Left ventricle myocardium superior (tissue), 1 donor: ENCODE results near the gene SIRT7. TPM values are rescaled to one million over a fixed set of nuclear protein-coding genes. Genes with fewer than 3 reads are reported as not detected.
A peak's percentile ranks its signal among the peaks of the same experiment; 100 is the strongest.

Experiments
- ATAC-seq: fragments of 200-7000 bp; cut with Tn5 transposase; one replicate; pipeline ENCODE4 v1.9.1; 2020; ENCODE audit warnings: mild to moderate bottlenecking, moderate library complexity
- DNase-seq: peaks from one replicate; pipeline ENCODE4 v3.0.0-alpha.2; 2020
- intact Hi-C: fragments of 100-400 bp; cut with micrococcal nuclease; formaldehyde crosslinking; loops from one replicate; pipeline ENCODE4 v1.11.0; 2022
- total RNA-seq: library from RNA; stranded (reverse); fragmentation: NEBNext Ultra II Directional; extraction: Animal tissue kit (Norgen Biotek cat#: 25700); gene quantifications from one replicate; pipeline ENCODE4 v1.2.1, GENCODE V29; 2021
- donor health status: DM: no; HTN: yes; CAD: no; lungs with severe emphysema.

The SIRT7 gene
- total RNA-seq, 1 donor from 2014 or later: 6.3 TPM

DNA sequence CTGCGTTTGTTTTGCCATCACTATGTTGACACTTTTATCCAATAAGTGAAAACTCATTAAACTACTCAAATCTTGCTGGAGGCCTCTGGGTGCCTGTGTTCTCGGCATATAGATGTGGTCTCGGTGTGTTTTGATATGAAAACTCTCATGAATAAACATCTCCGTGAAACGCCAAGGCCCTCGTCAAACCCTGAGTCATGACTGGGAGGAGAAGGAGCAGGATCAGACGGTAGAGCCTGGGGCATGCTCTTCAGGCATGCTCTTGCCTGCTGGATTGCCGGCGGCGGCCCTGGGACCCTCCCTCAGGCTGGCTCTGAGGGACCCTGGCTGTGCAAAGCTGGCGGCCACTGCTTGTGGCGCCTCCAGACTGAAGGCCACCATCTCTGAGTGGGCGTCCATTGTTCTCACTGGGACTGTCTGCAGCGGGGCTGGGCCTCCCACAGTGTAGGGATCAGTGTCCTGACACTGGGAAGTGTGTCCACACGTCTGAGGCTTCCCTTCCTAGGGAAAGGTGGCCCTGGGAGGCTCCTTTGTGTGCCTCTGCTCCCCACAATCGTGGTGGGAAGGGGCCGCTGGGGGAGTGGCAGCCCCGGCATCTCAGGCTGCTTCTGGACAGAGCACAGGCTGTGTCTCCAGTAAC, 17.7 kb downstream of the SIRT7 start:
- ATAC-seq (no peak), DNase-seq (no peak)
- intact Hi-C loops: no loop called here

DNA sequence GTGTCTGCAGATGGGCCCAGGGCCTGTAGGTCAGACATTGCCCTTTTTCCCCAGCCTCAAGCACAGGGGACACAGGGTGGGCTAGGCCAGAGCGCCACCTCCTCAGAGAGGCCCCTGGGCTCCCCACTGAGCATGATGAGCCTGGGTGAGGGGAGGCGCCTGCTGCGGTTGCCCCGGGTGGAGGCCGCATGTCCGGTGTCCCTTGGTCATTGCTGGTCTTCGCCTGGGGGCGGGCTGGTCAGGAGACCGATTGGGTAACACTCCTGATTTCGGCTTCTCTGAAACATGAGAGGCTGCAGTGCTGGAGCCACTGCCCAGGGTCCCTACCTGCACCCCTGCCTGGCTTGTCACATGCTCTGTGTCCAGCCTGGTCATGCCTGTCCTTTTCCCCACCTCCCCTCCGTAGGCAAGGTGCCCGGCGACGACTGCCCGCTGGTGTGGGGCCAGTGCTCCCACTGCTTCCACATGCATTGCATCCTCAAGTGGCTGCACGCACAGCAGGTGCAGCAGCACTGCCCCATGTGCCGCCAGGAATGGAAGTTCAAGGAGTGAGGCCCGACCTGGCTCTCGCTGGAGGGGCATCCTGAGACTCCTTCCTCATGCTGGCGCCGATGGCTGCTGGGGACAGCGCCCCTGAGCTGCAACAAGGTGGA, 18.3 kb downstream of the SIRT7 start:
- ATAC-seq (no peak), DNase-seq (no peak)
- intact Hi-C loops: no loop called here

DNA sequence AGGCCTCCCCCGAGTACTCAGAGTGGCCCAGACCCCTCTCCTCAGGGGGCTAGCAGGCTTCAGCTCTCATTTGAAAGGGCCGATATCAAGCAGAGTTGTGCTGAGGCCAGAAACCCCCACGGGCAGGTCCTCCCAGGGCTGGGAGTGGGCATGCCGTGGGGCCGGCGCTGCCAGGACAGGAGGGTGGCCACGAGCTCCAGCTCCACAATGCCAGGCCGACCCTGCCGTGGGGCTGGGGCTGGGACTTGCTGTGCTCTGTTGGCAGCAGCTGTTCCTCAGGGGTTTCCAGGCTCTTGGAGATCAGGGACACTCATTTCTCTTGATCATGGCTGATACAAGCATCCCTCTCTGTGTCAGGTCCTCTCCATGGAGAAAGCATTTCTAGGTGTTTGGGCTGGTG, 19.1 kb downstream of the SIRT7 start:
- intact Hi-C loops: no loop called here
- DNase-seq (no peak), ATAC-seq (no peak)

DNA sequence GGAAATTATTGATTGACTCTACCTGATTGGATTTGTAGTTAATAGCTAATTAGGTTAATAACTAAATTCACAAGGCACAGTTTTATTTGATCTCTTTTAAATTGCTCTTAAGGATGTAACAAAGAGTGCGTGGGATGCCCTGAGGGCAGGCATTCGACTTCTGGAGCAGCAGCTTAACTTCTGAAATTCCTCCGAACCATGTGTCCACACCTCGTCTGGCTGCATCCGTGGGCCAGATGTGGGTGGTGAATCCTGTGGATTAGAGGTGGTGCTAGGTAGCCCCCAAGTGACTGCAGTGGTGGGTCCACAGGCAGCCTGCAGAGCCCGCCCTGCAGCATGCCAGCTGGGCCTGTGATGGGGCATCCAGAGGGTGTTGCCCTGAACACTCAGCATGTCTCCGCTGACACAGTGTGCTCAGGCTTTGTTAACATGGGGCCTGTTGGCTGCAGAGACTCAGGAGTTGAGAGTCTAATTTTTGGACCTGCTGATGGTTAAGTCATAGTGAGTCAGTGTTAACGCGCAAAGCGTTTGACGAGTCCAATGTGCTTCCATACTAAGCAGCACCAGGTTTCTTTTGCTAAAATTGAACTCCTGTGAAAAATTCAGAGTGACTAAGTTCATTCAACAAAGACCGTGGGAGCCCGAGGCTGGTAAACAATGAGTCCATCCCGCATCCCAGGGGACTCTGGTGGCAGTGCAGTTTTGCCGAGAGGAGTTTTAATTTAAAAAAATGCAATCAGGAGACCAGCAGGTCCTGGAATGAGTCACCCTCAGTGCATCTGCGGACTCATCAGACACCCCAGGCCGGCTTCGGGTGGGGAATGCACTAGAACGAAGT, 19.7 kb downstream of the SIRT7 start:
- intact Hi-C loops: no loop called here
- ATAC-seq (no peak), DNase-seq (no peak)

DNA sequence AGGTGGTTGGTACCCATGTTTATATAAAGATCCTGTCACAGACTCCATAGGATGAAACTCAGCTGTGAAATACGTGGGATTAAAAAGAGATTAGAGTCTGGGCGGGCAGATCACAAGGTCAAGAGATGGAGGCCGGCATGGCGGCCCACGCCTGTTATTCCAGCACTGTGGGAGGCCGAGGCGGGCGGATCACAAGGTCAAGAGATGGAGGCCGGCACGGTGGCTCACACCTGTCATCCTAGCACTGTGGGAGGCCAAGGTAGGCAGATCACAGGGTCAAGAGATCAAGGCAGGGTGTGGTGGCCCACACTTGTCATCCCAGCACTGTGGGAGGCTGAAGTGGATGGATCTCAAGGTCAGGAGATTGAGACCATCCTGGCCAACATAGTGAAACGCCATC, 22.6 kb downstream of the SIRT7 start:
- intact Hi-C loops: no loop called here
- no peak for DNase-seq

DNA sequence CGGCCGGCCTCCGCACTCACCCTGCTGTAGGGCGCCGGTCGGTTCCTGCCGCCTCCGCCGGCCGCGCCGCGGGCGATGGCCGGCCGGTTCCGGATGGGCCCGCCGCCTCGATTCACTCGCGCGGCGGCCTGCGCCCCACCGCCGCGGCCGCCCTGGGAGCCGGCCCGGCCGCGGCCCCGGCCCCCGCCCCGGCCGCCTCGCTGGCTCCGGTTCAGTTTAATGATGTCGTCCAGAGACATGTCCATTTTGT, 26.7 kb downstream of the SIRT7 start:
- intact Hi-C loops: no loop called here
- no peak for ATAC-seq
- DNase-seq: no peak

More for the DNA sequence above, 22.6 kb downstream of the SIRT7 start:
- no peak for ATAC-seq

DNA sequence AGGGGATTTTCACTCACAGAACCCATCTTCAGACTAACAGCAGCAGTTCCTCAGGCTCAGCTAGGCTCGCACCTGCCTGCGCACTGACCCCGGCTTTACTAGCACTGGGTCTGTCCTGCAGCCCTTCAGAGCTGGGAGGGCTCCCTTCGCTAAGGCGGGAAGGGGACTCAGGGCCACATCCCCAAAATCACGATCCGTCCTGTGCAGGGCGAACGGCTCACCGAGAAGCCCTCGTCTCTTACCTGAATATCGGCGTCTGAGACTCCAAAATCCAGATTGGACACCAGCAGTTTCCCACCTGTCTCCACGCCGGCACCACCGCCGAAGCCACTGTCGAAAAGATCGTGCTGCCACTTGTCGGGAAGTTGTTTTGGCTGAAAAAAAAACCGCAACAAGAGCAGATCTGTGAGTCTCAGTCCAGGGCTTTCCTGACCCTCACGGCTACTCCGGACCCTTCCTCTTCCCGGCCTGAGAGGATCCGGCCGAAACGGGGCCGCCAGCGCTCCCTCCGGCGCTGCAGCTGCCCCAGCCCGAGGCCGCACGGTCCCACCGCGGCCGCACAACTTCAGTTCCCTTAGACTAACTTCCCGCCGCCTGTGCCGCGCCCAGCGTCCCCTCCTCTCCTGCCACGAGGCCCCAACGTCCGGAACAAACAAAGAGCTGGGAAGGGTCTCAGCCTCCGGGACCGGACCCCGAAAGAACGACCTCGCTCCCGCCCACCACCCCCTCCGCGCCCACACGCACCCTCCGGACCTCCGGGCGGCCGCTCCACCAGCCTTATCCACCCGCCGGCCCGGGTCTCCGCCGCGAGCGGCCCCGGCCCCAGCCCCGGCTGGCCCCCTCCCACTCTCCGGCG, 27.3 kb downstream of the SIRT7 start:
- intact Hi-C loops: no loop called here
- ATAC-seq (no peak), DNase-seq (no peak)

DNA sequence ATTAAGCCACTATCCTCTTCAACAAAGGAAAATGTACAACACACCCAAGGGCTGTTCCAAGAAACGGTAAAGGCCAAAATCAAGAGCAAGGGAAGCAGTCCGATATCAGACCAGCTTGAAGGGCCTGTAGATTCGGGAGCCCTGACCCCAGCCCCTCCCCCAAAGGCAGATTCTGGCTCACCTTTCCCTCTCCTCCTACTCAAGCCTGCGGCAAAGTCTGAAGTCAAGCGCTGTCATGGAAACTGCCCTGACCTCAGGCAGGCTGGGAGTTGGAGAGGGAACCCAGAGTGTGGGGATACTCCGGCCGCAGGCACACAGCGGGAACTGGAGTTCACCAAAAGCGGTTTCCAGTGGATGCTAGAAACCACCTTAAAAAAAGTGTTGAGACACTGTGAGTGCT, 28.4 kb downstream of the SIRT7 start:
- no peak for ATAC-seq
- intact Hi-C loops: no loop called here
- DNase-seq: no peak

DNA sequence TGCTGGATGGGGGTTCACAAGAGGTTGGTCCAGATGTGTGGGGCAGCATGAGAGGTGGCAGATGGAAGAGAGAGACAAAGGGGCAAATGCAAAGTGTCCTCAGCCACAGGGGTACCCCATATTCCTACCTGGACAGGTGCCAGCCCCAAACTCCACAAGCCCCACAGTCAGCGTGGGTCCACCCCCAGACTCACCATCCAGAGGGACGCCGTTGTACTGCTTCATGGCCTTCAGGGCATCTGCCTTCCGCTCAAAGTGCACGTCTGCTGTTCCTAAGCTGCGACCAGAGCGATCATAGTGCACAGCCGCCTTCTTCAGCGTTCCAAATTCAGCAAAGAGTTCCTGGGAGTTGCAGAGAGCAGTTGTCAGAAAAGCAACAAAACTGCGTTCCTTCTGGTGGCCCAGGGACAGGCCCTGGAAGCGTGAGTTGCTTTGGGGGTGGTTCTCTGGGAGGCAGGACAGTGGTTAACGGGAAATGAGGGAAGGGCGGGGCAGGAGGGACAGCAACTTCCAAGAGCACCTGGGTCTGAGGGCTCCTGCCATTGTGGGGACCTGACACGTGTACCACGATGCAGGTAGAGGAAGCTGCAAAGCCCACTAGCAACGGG, 28.9 kb downstream of the SIRT7 start:
- ATAC-seq (no peak), DNase-seq (no peak)
- intact Hi-C loops: no loop called here

DNA sequence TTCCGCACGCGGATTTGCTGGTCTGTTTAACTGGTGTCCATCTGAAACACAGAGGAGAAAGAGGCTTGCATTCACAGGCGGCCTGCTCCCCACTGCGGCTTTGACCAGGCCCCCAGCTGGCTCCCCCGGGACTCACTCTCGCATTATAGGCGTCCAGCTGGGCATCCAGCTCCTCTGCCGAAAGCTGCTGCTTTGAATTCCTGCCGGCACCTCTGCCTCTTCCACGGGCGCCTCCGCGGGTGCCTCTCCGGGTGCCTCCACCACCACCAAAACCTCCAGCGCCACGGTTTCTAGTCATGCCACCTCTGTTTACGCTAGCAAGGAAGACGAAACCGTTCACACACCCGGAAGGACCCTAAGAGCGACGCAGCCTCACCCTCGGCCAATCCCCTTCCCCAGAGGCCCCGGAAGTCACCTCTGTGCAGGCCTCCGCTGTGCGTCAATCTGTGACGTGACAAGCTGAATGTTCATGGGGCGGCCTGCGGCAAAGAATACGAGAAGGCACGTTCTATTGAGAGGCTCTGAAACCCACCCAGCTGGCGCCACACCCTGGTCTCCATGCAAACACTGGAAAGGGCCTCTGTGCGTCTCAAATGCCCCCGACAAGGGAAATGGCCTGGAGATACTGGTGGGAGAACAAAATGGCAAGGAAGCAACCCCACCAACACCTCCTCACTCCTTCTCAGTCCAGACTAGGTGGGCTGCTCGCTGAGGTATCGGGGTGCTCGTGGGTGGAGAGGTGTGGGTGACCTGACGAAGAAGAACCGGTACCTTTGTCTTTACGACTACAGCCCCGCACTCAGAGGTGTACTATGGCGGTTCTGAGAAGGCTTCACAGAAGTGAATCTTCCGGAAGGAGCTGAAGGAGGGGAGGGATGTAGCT, 29.6 kb downstream of the SIRT7 start:
- intact Hi-C loops: no loop called here
- DNase-seq (no peak), ATAC-seq (no peak)

DNA sequence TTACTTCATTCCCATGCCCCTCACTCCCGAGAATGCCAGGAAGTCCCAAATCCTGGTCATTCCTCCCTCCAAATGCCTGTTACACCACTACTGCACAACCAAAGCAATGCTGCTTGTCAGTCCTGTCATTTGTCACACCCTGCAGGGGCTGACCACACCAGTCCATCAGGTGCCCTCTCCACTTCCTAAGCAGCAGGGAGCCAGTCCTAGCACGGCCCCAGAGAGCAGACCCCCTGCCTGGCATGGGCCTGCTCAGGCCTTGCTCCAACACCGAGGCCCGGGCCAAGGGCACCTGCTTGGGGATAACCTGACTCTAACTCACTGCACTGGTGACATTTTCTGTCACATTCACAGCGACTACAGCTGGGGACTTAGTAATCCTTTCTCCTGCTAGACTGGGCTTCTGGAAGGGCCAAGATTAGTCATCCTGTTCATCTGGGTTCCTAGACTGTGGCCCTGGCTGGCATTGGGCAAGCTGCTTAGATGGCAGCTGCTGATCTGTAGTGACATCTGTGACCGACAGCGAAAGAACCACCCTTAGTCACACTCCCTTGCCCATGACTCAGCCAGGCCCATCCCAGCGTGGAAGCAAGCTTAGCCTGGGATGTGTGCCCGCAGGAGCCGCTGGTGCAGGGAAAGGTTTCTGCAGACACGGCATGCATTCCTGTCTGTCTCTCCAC, 32.0 kb downstream of the SIRT7 start:
- intact Hi-C loops: no loop called here
- no peak for ATAC-seq
- DNase-seq: no peak

DNA sequence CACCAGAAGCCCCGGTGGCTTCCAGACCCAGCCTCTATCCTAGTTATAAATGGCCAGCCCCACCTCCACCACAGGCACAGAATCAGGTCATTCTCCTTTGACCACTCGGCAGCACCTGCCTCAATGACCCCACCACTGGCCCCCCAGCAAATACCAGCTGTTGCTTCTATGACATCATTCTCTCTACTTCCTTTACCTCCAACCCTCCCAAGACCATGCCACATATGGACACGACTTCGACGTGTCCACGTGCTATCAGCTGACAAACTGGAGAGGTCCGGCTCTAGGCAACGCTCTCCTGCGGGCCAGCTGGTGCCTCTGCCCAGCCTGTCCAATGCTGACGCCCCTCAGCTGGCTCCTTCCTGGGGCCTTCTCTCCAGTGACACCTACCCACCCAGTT, 32.5 kb downstream of the SIRT7 start:
- intact Hi-C loops: no loop called here
- DNase-seq (no peak), ATAC-seq (no peak)

DNA sequence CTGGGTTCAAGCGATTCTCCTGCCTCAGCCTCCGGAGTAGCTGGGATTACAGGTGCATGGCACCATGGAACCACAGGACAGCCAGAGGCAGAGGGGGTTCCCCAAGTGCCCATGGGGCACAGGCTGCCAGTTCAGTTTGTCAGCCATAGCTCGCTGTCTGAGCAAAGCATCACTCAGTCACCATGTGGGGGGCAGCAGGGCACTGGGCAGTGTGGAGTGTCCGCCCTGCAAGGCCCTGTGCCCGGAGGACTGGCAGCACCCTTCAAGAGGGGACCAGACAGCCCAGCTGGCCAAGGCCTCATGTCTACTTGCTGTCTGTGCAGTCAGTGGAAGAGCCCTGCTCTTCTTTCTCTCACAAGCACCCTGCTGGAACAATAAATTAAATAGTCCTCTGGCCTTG, 33.0 kb downstream of the SIRT7 start:
- intact Hi-C loops: no loop called here
- no peak for ATAC-seq
- no peak for DNase-seq

DNA sequence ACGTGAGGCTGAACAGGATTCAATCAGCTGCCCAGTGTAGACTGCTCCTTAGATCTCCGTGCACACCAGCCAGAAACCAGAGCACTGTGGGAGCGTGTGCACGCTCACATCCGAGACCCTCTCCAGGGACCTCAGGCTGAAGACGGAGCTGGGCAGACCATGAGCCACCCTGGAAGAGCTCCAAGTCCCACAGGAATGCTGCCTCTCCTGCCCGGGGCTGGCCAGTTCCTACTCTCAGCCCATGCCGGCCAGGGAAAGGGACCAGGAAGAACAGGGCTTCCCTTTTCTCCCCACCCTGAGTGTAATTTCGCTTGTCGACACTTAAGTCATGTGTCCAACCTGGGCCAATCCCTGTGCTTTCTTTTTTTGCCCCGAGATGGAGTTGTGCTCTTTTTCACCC, 33.5 kb downstream of the SIRT7 start:
- intact Hi-C loops: no loop called here
- no peak for DNase-seq
- ATAC-seq: peak; percentile 46

DNA sequence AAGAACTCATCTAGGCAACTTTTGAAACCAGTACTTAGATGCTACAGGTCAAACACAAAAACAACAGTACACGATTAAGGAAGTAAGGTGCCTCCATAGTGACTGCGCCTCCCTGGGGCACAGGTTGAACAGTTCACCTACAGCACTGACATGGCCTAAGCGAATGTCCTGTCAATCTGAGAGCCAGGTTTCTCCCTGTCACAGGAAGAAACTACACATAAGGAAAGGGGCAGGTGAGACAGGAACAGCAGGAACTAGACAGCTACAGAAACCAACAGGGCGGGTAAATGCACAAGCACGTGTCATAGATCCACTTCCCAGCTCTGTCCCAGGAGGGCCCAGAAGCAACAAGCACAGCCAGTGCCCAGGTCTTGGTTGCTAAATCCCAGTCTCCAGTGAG, 38.9 kb downstream of the SIRT7 start:
- intact Hi-C loops: no loop called here
- ATAC-seq (no peak), DNase-seq (no peak)

DNA sequence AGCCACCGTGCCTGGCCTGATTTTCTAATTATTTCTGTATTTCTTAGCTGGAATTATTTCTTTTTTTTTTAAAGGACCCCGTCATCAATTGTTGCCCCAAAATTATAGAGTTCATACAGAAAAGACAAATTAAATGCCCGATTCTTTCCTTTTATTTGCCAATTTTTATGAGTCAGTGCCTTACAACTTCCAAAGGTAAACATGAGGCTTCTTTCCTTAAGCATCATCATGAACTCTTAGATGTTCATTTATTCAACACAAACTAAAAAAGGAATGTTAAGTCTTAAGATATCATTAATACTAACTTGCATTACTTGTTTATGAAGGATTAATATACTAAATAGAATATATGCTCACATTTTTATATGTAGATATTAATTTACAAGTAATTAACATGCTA, 39.7 kb downstream of the SIRT7 start:
- ATAC-seq (no peak), DNase-seq (no peak)
- intact Hi-C loops: no loop called here

DNA sequence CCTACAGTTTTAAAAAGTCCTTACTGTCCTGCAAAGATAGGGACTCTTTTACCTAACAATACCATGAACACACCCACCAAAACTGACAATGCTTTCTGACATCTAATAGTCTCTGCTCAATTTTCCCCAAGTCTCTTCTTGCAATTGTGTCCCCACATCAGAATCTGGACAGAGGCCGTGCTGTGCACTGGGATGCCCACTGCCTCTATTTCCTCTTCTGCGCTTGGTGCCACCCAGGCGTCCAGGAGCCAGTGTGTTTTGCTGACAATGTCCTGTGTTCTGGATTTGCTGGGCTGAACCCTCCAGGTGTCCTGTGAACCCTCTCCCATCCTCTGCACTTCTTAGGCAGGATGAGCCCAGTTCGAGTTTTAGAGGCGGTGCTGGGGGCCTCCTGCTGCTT, 40.4 kb downstream of the SIRT7 start:
- no peak for DNase-seq
- ATAC-seq: no peak
- intact Hi-C loops: no loop called here
